Astrocyte (in vitro differentiated cells and primary cell): ENCODE measurements around the gene MORC2. TPM values are rescaled to one million over a fixed set of nuclear protein-coding genes. Genes with fewer than 3 reads are reported as not detected.
A peak's percentile ranks its signal among the peaks of the same experiment; 100 is the strongest.

Experiments
- DNase-seq: peaks from one replicate; pipeline ENCODE4 v3.0.0-alpha.2; 2010; ENCODE audit warnings: low read depth
- FAIRE-seq: peaks from 2 replicates; lab custom pipeline; 2011; peaks lifted over from hg19 to GRCh38; lab: Jason Lieb, UNC
- H2AFZ ChIP-seq: 2 replicates; pipeline ENCODE4 v1.6.0; 2012; ENCODE audit warnings: low read depth, low read length, inconsistent platforms
- H3K27ac ChIP-seq: 2 replicates; pipeline ENCODE4 v1.5.1; 2011; ENCODE audit warnings: low read depth, low read length, inconsistent platforms
- H3K27me3 ChIP-seq: 2 replicates; pipeline ENCODE4 v1.6.0; 2011; ENCODE audit warnings: low read length, inconsistent platforms; ENCODE audit not compliant: insufficient read depth
- H3K36me3 ChIP-seq: 2 replicates; pipeline ENCODE4 v1.5.1; 2011; ENCODE audit warnings: low read length, inconsistent platforms; ENCODE audit not compliant: insufficient read depth
- H3K4me1 ChIP-seq: 2 replicates; pipeline ENCODE4 v1.5.1; 2011; ENCODE audit warnings: low read length, inconsistent platforms; ENCODE audit not compliant: insufficient read depth
- H3K4me2 ChIP-seq: 2 replicates; pipeline ENCODE4 v1.6.0; 2012; ENCODE audit warnings: low read length, inconsistent platforms
- H3K4me3 ChIP-seq: 2 replicates; pipeline ENCODE4 v1.5.1; 2011; ENCODE audit warnings: low read depth, mild to moderate bottlenecking, low read length, inconsistent platforms; ENCODE audit not compliant: insufficient read depth
- H3K79me2 ChIP-seq: 2 replicates; pipeline ENCODE4 v1.6.0; 2012; ENCODE audit warnings: mild to moderate bottlenecking, low read length, inconsistent platforms; ENCODE audit not compliant: insufficient read depth
- H3K9ac ChIP-seq: 2 replicates; pipeline ENCODE4 v1.6.0; 2012; ENCODE audit warnings: mild to moderate bottlenecking, low read length, inconsistent platforms
- H3K9me3 ChIP-seq: 2 replicates; pipeline ENCODE4 v1.5.1; 2012; ENCODE audit warnings: low read depth, mild to moderate bottlenecking, low read length, inconsistent platforms; ENCODE audit not compliant: insufficient read depth
- H4K20me1 ChIP-seq: 2 replicates; pipeline ENCODE4 v1.6.0; 2012; ENCODE audit warnings: low read length, inconsistent platforms; ENCODE audit not compliant: insufficient read depth
- H3K27ac Mint-ChIP-seq: one replicate; pipeline ENCODE4 v1.8.0; 2021; ENCODE audit warnings: mild to moderate bottlenecking, mixed read lengths; ENCODE audit not compliant: unreplicated experiment
- H3K27me3 Mint-ChIP-seq: one replicate; pipeline ENCODE4 v1.8.0; 2021; ENCODE audit warnings: low read depth, mixed read lengths; ENCODE audit not compliant: unreplicated experiment
- H3K36me3 Mint-ChIP-seq: one replicate; pipeline ENCODE4 v1.8.0; 2021; ENCODE audit warnings: low read depth, mixed read lengths; ENCODE audit not compliant: unreplicated experiment
- H3K4me1 Mint-ChIP-seq: one replicate; pipeline ENCODE4 v1.8.0; 2021; ENCODE audit warnings: low read depth, mixed read lengths; ENCODE audit not compliant: unreplicated experiment
- H3K4me3 Mint-ChIP-seq: one replicate; pipeline ENCODE4 v1.8.0; 2021; ENCODE audit warnings: mild to moderate bottlenecking, moderate library complexity, mixed read lengths; ENCODE audit not compliant: unreplicated experiment
- H3K9me3 Mint-ChIP-seq: one replicate; pipeline ENCODE4 v1.8.0; 2021; ENCODE audit warnings: mild to moderate bottlenecking, mixed read lengths; ENCODE audit not compliant: unreplicated experiment
- CTCF ChIP-seq: IDR thresholded peaks from 2 replicates; pipeline ENCODE4 v1.5.1; 2011; ENCODE audit warnings: low read depth, mild to moderate bottlenecking, inconsistent platforms, low read length, moderate library complexity; ENCODE audit not compliant: insufficient read depth
- EZH2 ChIP-seq: IDR thresholded peaks from 2 replicates; pipeline ENCODE4 v1.6.1; 2012; ENCODE audit warnings: mild to moderate bottlenecking, low read length, inconsistent platforms; ENCODE audit not compliant: insufficient read depth
- total RNA-seq: library from RNA; stranded (reverse); gene quantifications from 2 replicates; pipeline ENCODE4 v1.2.1, GENCODE V29; 2021

Gene MORC2
- total RNA-seq, 1 donor from 2014 or later: 45.9 TPM

- H3K4me1 ChIP-seq: no peaks in the 10 kb centered on the region
- H3K9me3 Mint-ChIP-seq: no peaks in the 10 kb centered on the region
- H3K4me2 ChIP-seq: no peak overlapping the region
- peaks cover 4% of the 10 kb centered on the region for H3K79me2 ChIP-seq
- H4K20me1 ChIP-seq: peaks cover 36% of the 10 kb centered on the region
- H3K27ac Mint-ChIP-seq: no peak overlapping the region
- no peaks in the 10 kb centered on the region for H3K9me3 ChIP-seq
- peaks cover 30% of the 10 kb centered on the region for H3K36me3 Mint-ChIP-seq
- peaks cover 33% of the 10 kb centered on the region for H3K36me3 ChIP-seq
- H3K4me3 ChIP-seq: no peak overlapping the region
- no peak for FAIRE-seq
- H2AFZ ChIP-seq: no peak overlapping the region
- no peaks in the 10 kb centered on the region for H3K27me3 Mint-ChIP-seq
- H3K4me3 Mint-ChIP-seq: no peak overlapping the region
- H3K4me1 Mint-ChIP-seq: peaks cover 12% of the 10 kb centered on the region
- TF ChIP-seq EZH2 (no peak), CTCF (no peak)
- H3K27ac ChIP-seq: no peak overlapping the region
- H3K27me3 ChIP-seq: no peaks in the 10 kb centered on the region
- DNase-seq: no peak
- H3K9ac ChIP-seq: no peak overlapping the region
Observed at GRCh38 chr22:30953206-30953605, 15.4 kb downstream of the MORC2 start.

- Mint-ChIP-seq H3K36me3 (peaks cover 45% of the 10 kb centered on the region), H3K9me3 (no peaks in the 10 kb centered on the region), H3K4me3 (no peak overlapping the region), H3K4me1 (peaks cover 13% of the 10 kb centered on the region), H3K27me3 (no peaks in the 10 kb centered on the region), H3K27ac (no peak overlapping the region)
- no peak overlapping the region for H3K4me2 ChIP-seq
- TF ChIP-seq CTCF (no peak), EZH2 (no peak)
- no peaks in the 10 kb centered on the region for H3K9me3 ChIP-seq
- H3K27me3 ChIP-seq: no peaks in the 10 kb centered on the region
- H3K79me2 ChIP-seq: peaks cover 4% of the 10 kb centered on the region
- peaks cover 56% of the 10 kb centered on the region for H3K36me3 ChIP-seq
- no peak overlapping the region for H2AFZ ChIP-seq
- H3K27ac ChIP-seq: no peak overlapping the region
- DNase-seq (no peak), FAIRE-seq (no peak)
- H3K4me1 ChIP-seq: no peaks in the 10 kb centered on the region
- no peak overlapping the region for H3K9ac ChIP-seq
- H4K20me1 ChIP-seq: peaks cover 46% of the 10 kb centered on the region
- no peak overlapping the region for H3K4me3 ChIP-seq
Observed at GRCh38 chr22:30949934-30950660, 18.5 kb downstream of the MORC2 start.

- H3K36me3 ChIP-seq: peaks cover 60% of the 10 kb centered on the region
- H3K27ac Mint-ChIP-seq: peak overlapping the region; percentile 2
Observed at GRCh38 chr22:30948930-30949342, 19.6 kb downstream of the MORC2 start.

More at GRCh38 chr22:30948930-30949342, 19.6 kb downstream of the MORC2 start:
- Mint-ChIP-seq H3K4me3 (no peak overlapping the region), H3K27me3 (no peaks in the 10 kb centered on the region), H3K36me3 (peaks cover 56% of the 10 kb centered on the region), H3K4me1 (peaks cover 16% of the 10 kb centered on the region), H3K9me3 (no peaks in the 10 kb centered on the region)
- DNase-seq: no peak
- H4K20me1 ChIP-seq: peaks cover 54% of the 10 kb centered on the region
- TF ChIP-seq EZH2: no peak
- TF ChIP-seq CTCF: peak; percentile 12
- H3K79me2 ChIP-seq: peaks cover 4% of the 10 kb centered on the region
- H3K4me1 ChIP-seq: no peaks in the 10 kb centered on the region
- H3K27ac ChIP-seq: no peak overlapping the region
- peak overlapping the region; percentile 9 for H3K9ac ChIP-seq
- H3K27me3 ChIP-seq: no peaks in the 10 kb centered on the region
- H3K4me2 ChIP-seq: no peak overlapping the region
- FAIRE-seq: peak; percentile 50
- H2AFZ ChIP-seq: no peak overlapping the region
- H3K4me3 ChIP-seq: no peak overlapping the region
- H3K9me3 ChIP-seq: no peaks in the 10 kb centered on the region
